ENCODE results near the gene FAM47E. TPM values are rescaled to one million over a fixed set of nuclear protein-coding genes. Genes with fewer than 3 reads are reported as not detected.
"Not testable (repeated sequence)": the region's sequence is repeated elsewhere in the genome, so short reads cannot be mapped to it uniquely, and the experiment has no call there.

Gene FAM47E
- total RNA-seq, 1 donor from 2014 or later, result 3.4 TPM

GRCh38 chr4:76283900-76284299 is 32.4 kb downstream of the FAM47E start:
- H3K27ac Mint-ChIP-seq, result no peak overlapping the region
- H3K4me3 Mint-ChIP-seq (ENCODE audit: low read depth), result no peak overlapping the region

GRCh38 chr4:76287811-76288210 is 36.3 kb downstream of the FAM47E start:
- H3K27me3 Mint-ChIP-seq; H3K4me3 Mint-ChIP-seq (ENCODE audit: low read depth); H3K27ac Mint-ChIP-seq; H3K36me3 Mint-ChIP-seq (ENCODE audit: insufficient read depth); DNase-seq (ENCODE audit: low spot score, unreplicated experiment); H3K4me1 Mint-ChIP-seq (ENCODE audit: low read depth): not testable (repeated sequence)
- H3K9me3 Mint-ChIP-seq (ENCODE audit: low read depth), result peaks cover 18% of the 10 kb centered on the region

More at GRCh38 chr4:76283900-76284299, 32.4 kb downstream of the FAM47E start:
- H3K4me1 Mint-ChIP-seq (ENCODE audit: low read depth), result peaks cover 8% of the 10 kb centered on the region
- DNase-seq (ENCODE audit: low spot score, unreplicated experiment), result no peak
- TF ChIP-seq CTCF (IDR thresholded peaks at IDR 0.05; ENCODE audit: unreplicated experiment), result no peak
- no peaks in the 10 kb centered on the region for H3K27me3 Mint-ChIP-seq
- peaks cover 18% of the 10 kb centered on the region for H3K9me3 Mint-ChIP-seq (ENCODE audit: low read depth)
- peaks cover 3% of the 10 kb centered on the region for H3K36me3 Mint-ChIP-seq (ENCODE audit: insufficient read depth)

GRCh38 chr4:76292730-76293129 is 41.2 kb downstream of the FAM47E start:
- peaks cover 2% of the 10 kb centered on the region for H3K4me1 Mint-ChIP-seq (ENCODE audit: low read depth)
- no peak overlapping the region for H3K4me3 Mint-ChIP-seq (ENCODE audit: low read depth)
- DNase-seq (ENCODE audit: low spot score, unreplicated experiment), result no peak
- no peak for TF ChIP-seq CTCF (IDR thresholded peaks at IDR 0.05; ENCODE audit: unreplicated experiment)
- peaks cover 15% of the 10 kb centered on the region for H3K9me3 Mint-ChIP-seq (ENCODE audit: low read depth)
- no peak overlapping the region for H3K27ac Mint-ChIP-seq
- no peaks in the 10 kb centered on the region for H3K27me3 Mint-ChIP-seq
- peaks cover 5% of the 10 kb centered on the region for H3K36me3 Mint-ChIP-seq (ENCODE audit: insufficient read depth)

GRCh38 chr4:76293772-76294171 is 42.3 kb downstream of the FAM47E start:
- no peak overlapping the region for H3K4me3 Mint-ChIP-seq (ENCODE audit: low read depth)
- TF ChIP-seq CTCF (IDR thresholded peaks at IDR 0.05; ENCODE audit: unreplicated experiment), result no peak
- H3K27me3 Mint-ChIP-seq, result no peaks in the 10 kb centered on the region
- peaks cover 11% of the 10 kb centered on the region for H3K36me3 Mint-ChIP-seq (ENCODE audit: insufficient read depth)
- H3K27ac Mint-ChIP-seq, result no peak overlapping the region
- no peak for DNase-seq (ENCODE audit: low spot score, unreplicated experiment)
- peaks cover 2% of the 10 kb centered on the region for H3K4me1 Mint-ChIP-seq (ENCODE audit: low read depth)
- H3K9me3 Mint-ChIP-seq (ENCODE audit: low read depth), result peaks cover 17% of the 10 kb centered on the region

GRCh38 chr4:76296286-76296820 is 44.8 kb downstream of the FAM47E start:
- no peak for TF ChIP-seq CTCF (IDR thresholded peaks at IDR 0.05; ENCODE audit: unreplicated experiment)
- Mint-ChIP-seq H3K27ac (no peak overlapping the region), H3K4me3 (ENCODE audit: low read depth) (no peak overlapping the region), H3K4me1 (ENCODE audit: low read depth) (peaks cover 6% of the 10 kb centered on the region), H3K27me3 (no peaks in the 10 kb centered on the region), H3K36me3 (ENCODE audit: insufficient read depth) (peaks cover 11% of the 10 kb centered on the region), H3K9me3 (ENCODE audit: low read depth) (peaks cover 17% of the 10 kb centered on the region)
- no peak for DNase-seq (ENCODE audit: low spot score, unreplicated experiment)

- no peak for TF ChIP-seq CTCF (IDR thresholded peaks at IDR 0.05; ENCODE audit: unreplicated experiment)
- Mint-ChIP-seq H3K36me3 (ENCODE audit: insufficient read depth) (peaks cover 11% of the 10 kb centered on the region), H3K9me3 (ENCODE audit: low read depth) (peaks cover 17% of the 10 kb centered on the region), H3K27ac (no peak overlapping the region), H3K4me1 (ENCODE audit: low read depth) (peaks cover 15% of the 10 kb centered on the region), H3K27me3 (no peaks in the 10 kb centered on the region), H3K4me3 (ENCODE audit: low read depth) (no peak overlapping the region)
- no peak for DNase-seq (ENCODE audit: low spot score, unreplicated experiment)
Measured at GRCh38 chr4:76298227-76298626, 46.7 kb downstream of the FAM47E start.

Measured in progenitor cell of endocrine pancreas (in vitro differentiated cells).